Activated CD8-positive, alpha-beta memory T cell treated with anti-CD3 and anti-CD28 coated beads, Interleukin-2, amount 50 U/mL, for 24 hours (primary cell): ENCODE measurements around the gene AGPAT1.

Experiments
- DNase-seq: peaks from one replicate; pipeline ENCODE4 v3.0.0-alpha.2; 2020; ENCODE audit errors: extremely low read depth

Gene AGPAT1

DNA sequence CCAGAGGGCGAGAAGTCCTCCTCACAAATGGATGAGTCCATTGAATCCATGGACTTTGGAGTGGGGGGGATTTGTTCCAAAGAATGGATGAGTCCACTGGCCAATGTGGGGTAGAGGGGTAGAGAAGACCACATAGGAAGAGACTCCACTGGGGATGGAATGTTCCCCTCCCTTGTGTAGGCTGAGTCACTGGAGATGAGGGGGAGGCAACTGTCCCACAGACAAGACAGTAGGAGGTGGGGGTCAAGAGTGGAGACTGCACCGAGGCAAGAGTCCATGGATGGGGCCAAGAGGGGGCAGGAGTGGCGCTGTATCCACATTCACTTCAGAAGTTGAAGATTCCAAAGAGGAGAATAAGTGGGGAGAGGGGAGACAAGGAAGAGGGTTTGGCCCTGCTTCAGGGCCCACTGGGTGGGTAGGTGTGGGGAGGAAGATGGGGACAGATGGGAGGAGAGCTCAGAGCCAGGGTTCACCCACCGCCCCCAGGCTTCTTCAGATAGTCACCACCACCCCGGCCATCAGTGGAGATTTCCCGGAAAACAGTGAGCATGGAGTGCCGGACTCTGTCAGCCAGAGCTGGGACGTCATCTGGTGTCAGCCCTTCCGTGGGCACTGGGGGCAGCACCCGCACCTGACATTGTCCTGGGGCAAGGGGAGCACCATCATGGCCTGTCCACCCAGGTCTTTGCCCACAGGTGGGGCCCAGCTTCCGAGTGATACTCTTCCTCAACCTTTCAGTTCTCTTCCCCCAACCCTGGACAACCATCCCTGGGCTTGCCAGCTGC, 6.9 kb downstream of the AGPAT1 start:
- DNase-seq = no peak

DNA sequence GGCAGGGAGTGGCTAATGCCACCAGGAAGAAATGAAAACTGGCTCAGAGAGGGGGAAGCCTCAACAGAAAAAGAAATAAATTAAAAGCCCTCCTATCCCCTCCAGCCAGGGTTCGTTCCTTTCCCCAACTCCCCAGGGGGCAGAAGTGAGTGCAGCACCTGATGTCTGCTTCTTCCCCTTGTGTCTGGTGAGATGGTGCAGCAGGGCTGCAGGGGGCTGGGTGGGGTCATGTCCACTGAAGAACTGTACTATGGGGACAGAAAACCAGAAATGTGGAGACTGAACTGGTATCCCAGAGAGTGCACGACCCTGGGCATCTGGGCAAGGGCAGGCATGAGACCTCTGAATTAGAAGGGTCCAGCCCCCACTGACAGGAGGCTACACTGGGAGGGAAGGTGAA, 7.5 kb downstream of the AGPAT1 start:
- DNase-seq = no peak

DNA sequence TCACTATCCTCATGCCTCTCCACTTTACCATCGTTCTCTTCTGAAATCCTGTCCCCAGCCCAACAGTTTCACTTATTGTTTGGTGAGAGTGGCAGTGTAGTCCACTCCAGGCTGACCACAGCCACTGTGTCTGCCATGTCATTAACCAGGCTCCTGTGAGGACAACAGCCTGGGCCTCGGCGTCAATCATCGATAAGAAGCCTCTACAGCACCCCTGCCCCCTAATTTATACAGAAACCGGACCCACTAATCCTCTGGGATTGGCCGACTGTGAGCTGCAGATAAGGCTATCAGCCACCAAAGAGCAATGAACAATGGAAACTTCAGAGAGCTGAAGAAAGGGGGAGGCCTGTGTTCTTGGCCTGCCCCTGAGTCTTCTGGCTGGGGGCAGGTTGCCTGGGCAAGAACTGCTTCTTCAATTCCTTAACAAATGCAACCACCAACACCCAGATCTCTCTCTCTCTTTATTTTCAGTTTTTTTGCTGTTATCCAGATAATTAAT, 8.1 kb downstream of the AGPAT1 start:
- no peak for DNase-seq

DNA sequence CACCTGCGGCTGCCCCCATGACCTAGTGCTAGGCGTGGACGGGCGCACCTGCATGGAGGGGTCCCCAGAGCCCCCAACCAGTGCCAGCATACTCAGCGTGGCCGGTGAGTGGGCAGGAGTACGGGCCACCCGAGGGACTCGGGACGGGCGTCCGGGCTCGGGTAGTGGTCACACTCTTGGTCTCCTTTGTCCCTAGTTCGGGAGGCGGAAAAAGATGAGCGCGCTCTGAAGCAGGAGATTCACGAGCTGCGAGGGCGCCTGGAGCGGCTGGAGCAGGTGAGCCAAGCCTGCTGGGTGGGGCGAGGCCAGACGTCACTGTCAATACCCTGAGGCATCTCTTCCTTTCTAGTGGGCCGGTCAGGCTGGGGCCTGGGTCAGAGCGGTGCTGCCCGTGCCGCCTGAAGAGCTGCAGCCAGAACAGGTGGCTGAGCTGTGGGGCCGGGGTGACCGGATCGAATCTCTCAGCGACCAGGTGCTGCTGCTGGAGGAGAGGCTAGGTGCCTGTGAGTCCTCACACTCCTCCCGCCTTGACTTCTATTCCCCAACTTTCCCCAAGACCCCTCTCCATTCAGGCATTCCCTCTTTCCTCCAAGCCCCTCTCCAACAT, 8.6 kb downstream of the AGPAT1 start:
- no peak for DNase-seq

DNA sequence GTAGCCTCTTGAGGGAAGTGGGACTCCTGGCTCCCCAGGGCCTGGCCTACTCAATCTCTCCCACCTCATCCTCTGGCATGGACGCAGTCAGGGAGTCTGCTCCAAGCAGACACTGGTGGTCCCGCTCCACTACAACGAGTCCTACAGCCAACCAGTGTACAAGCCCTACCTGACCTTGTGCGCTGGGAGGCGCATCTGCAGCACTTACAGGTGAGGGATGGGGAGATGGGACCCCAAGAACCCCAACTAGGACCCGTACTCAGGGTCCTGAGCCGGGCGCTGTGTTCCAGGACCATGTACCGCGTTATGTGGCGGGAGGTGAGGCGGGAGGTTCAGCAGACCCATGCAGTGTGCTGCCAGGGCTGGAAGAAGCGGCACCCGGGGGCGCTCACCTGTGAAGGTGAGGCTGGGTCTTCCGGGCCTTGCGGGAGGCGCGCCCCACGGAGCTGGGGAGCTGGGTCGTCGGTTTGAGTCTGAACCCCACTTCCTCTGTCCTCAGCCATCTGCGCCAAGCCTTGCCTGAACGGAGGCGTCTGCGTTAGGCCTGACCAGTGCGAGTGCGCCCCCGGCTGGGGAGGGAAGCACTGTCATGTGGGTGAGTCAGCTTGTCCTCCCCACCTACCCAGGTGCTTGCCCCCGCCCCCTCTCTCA, 9.3 kb downstream of the AGPAT1 start:
- no peak for DNase-seq

DNA sequence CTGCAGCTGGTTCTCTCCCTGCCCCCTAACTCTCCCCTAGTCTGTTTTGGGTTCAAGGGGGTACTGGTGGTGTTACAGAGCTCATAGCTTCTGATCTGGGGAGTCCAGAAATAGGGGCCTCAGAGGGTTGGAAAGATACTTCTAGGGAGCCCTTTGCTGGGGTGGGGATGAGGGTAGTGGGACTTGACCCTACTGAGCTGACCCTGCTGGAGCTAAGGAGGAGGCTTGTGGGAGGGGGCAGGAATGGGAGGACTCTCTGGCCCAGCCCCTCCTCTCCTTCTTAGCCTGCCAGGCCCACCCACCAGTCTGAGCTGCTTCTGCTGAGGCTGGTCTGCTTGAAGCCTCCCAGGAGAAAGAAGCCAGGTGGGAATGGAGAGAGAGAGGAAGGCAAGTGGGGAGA, 11.6 kb downstream of the AGPAT1 start, which contains the start of gene EGFL8:
TSS of gene EGFL8 (plus strand) at position 301 of the 400 bp plus-strand sequence. CDS start 1,571 bp downstream, outside the sequence.
- DNase-seq = no peak

DNA sequence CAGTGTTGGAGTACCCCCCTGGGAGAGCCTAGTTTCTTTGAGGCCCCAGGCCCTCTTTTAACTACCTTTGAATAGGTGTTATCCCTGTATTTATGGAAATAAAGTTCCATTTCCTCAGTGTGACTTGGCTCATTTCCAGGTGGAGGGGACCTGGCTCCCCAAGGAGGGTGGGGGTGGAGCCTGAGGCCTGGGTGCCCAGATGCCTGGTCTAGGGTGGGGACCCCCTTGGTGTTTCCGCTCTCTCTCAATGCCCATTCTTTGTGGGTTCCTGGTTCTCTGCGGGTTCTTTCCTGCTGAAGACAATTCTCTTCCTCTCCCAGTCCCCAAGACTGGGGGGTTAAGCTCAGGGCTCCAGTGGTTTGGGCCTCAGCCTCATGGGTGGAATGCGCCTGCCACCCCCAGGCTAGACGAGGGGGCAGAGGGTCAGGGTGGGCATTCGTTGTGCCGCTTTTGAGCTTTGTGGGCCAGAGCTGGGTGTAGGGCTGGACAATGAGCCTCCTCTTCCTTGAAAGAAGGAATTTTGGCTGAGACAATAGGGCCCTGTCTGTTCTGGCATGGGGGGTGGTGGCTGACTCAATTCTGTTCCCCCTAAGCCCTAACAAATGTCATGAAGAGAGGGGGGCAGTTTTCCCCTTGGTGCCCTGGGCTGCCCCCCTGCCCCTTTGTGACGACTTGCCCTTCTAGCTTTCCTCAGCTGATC, 12.2 kb downstream of the AGPAT1 start:
- DNase-seq = no peak

DNA sequence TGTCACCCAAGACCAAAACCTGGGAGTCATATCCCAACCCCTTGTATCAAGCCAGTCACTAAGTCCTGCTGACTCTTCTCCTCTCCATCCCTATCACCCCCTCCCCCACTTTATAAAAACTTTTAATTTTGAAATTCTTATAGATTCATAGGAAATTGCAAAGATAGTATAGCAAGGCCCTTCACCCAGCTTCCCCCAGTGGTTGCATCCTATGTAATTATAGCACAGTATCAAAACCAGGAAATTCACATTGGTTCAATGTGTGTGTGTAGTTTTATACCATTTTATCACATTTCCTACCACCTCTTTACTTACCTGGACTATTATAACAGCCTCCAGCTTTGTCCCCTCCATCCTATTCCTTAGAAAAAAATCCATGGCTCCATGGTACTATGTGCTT, 17.8 kb downstream of the AGPAT1 start:
- no peak for DNase-seq

DNA sequence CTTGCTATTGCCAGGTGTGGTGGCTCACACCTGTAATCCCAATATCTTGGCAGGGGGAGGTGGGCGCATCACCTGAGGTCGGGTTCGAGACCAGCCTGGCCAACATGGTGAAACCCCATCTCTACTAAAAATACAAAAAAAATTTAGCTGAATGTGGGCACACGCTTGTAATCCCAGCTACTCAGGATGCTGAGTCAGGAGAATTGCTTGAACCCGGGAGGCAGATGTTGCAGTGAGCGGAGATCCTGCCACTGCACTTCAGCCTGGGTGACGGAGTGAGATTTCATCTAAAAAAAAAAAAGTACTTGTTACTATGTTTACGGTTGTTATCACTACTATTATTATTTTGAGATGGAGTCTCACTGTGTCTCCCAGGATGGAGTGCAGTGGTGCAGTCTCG, 19.0 kb downstream of the AGPAT1 start:
- DNase-seq = no peak

DNA sequence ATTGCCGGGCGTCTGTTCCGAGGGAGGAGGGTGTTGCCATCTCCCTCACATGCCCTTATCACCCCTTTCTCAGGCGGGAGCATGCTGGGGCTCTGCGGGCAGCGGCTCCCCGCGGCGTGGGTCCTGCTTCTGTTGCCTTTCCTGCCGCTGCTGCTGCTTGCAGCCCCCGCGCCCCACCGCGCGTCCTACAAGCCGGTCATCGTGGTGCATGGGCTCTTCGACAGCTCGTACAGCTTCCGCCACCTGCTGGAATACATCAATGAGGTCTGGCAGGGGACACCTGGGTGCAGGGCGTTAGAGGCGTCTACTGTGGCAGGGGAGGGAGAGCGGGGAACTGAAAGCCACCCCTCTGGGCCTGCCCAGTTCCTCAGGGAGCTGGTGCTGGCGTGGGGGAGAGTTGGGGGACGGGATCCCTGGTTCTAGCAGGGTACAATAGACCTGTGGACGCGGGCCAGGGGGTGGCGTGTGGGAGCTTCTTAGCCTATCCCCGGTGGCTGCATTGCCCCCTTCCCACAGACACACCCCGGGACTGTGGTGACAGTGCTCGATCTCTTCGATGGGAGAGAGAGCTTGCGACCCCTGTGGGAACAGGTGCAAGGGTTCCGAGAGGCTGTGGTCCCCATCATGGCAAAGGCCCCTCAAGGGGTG, 21.2 kb downstream of the AGPAT1 start:
- no peak for DNase-seq

DNA sequence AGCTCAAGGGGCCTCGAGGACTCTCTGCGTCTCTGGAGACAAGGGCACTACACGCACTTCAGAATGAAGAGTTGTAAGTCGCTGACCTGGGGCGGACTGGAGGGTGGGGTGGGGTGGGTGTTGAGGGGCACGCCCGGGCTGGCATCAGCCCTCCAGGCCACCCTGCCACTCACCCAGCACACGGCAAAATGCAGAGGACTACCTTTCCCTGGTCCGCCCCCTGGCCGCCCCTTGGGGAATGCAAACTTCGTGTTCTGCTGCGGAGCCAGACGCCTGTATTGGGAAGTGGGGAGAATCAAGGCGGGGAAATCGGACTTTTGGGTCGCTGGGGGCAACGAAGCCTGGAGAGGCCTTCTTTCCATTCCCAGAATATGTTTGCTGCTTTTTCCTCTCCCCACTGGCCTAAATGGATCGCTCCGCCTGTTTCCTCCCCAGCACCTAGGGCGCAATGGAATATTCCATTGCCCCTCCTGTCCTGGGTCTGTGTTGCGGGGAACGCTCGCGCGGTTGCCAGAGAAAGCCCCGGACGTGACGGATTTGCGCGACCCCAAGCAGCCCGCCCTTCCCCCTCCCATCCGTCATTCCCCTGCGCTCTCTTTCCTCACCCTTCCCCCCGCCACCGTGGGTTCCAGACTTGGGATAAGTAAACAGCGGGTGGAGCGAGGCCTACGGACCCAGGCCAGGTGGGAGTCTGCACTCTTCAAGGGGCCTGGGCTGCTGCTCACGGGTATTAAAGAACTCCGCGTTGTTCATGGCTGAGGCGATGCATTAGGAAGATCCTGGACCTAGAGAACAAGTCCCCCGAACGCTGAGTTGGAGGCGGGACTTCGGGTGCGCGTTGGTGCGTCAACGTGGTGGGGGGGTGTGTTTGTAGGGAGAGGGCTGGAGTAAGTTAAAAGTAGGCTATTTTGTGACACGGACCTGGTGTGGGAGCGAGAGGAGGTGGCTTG, 22.0 kb downstream of the AGPAT1 start, which contains the start of gene PPT2:
TSS of gene PPT2 (plus strand) at position 578 of the 950 bp plus-strand sequence. CDS start 454 bp downstream, outside the sequence.
- peak; percentile 73 for DNase-seq

DNA sequence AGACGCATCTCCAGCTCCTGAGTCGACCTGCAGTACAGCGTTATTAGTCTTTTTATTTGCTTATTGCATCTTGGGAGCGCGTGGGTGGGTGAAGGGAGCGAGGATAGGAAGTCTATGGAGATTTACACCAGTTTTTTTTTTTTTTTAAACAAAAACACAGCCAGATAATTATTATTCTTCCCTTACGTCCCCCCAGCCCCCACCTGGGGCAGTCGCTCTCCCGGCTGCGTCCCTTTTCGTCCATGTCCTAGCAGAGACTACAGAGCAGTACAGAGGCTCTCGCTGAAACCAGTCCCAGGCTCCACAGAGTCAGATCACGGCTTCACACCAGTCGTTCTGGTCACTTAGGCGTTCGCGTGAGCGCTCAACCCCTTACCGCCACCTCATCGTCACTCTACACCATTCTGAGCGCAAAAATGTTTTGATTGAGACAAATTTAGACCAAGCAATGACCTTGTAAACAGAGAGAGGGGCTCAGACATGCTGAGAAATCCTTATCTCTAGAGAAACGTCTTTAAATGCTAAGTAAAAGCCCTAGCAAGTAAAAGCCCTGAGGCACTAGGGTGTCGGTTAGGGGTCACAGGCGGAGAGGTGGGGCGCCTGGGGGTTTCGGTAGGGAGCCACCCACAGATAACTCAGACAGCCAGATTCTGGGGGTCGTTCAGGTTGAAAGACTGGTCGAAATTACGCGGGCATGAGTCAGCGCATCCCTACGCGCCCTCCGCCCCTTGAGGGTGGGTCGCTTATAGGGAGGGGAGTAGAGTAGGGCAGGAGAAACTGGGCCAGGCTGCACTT, 22.9 kb downstream of the AGPAT1 start:
- DNase-seq = no peak

DNA sequence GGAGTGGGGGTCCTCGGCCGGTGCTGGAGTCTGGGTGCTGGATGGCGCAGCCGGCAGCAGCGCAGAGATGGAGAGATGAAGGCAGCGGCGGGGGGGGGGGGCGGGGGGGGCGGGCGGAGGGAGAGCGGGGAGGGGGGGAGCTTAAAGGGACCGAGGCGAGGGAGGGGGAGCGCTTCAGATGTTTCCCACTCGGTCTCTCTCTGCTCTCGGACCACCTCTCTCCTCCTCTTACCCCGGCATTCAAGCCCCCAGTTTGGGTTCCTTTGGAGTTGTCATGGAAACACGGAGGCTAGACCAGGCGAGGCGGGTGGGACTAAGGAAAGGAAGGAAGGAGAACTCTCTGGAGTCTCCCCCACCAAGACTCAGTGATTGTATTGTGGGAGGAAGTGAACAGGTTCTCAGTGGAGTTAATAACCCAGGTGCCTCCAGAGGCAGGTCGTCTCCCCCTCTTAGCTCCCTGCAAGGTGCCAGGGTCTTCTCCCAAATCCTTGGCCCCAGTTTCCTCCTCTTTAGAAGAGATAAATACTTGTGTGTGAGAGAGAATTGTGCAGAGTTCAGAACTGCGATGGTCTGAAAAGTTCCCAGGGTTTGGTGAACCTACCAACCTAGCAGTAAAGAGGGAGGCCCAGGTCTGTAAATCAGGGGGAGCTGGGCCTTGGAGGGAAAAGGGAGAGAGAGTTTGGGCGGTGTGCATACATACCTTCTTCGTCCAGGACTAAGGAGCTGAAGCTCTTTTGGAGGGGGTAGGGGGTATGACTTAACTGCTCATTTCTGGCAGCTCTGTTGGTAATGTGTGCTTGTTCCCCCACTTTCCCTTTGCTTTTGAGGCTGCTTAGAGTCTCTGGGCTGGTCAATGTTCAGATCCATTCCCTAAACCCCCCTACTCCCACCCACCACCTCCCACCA, 23.8 kb downstream of the AGPAT1 start, which contains the start of gene PRRT1:
TSS of gene PRRT1 (minus strand) at position 77 of the 906 bp plus-strand sequence. CDS start 112 bp downstream, outside the sequence.
- DNase-seq = no peak

DNA sequence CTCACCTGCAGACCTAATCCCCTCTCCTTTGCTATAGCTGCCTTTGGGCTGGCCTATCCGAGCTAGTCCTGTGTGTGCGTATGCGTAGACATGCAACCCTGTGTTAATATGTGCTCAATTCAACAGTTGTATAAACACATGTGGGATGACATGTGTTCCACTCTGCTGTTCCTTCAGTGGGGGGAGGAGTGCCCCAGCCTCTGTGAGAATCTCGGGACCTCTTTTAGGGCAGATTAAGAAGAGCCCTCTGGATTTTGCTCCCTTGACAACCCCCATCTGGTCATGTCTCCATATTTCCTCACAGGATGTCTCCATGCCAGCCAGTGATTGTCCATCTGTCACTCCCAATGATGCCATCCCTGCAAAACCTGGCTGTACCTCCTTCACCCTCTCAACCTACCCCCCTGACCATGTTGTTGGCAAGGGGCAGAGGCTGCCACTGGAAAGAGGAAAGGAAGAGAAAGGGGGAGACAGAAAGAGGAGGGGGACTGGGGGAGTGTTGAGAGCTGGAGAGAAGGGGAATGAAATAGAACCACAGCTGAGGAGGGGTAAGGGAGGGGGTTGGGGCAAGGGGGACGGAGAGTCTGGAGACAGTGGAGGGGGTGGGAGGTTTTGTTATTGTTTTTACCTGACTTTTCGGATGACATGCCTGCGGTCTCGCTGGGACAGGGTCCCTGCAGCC, 24.6 kb downstream of the AGPAT1 start:
- no peak for DNase-seq

DNA sequence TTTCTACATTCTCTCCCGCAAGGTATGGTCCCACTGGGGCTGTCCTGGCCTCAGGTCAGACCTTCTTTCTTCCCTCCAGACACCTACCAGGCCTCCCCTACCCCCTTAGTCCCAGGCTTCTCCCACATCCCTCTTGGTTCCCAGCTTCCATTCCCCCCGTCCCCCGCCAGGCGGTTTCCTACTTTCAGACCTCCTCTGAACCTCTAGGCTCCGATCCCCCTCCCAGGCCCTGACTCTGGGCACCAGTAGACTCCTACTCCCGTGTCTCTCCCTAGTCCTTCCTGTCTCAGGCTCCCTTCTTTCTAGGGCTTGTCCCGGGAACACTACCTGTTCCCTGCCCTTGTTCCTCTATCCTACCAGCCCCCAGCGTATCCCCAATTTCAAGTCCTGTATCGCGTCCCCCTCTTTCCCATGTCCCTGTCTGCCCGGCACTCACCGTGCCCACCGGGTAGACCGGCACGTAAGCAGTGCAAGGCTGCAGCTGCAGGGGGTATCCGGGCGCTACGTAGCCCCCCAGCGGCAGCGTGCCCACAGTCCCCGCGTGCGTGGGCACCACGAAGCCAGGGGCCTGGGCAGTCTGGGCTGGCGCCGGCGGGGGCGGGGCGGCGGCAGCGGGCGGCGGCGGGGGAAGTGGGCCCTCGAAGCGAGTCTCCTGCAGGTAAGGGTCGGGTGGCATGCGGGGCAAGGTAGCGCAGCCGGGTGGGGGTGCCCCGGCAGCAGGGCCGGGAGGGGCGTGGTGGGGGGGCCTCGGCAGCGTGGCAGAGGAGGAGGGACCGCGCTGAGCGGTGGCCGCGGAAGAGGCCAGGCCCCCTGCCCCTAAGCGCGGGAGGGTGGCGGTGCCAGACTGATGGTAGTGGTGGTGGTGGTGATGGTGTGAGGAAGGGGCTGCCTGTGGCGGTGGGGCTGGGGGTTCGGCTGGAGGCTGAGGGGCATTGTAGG, 25.7 kb downstream of the AGPAT1 start:
- DNase-seq = no peak

DNA sequence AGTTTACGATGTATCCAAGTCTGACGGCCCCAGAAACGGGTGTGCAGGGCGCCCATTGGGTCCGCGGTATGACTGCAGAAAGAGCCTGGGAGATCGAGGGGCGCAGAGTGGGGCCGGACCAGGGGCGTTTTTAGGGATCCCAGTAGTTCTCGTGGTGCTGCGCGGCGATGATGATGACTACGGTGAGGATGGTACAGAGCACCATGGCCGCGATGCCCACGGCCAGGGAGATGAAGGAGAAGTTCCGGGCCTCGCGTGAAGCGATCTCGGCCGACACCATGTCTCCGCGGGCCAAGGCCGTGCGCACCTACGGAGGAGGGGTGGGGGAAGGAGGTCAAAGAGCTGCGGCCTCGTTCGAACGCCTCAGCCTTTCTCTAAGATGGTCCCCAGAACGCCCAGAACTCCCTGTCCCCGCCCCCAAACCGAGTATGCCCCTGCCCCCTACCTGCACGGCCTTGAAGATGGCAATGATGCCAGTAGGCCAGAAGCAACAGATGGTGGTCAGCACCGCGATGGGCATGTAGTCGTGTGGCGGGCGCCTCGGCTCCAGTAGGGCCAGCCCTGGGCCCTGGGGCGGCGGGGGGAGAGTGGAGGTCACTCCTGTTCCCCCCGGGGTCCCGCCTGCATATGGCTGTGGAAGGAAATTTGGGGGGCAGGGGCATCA, 26.7 kb downstream of the AGPAT1 start:
- no peak for DNase-seq
